IPS-NIHi11 (cell line): Measurements from ENCODE around the gene PDGFB.

Experiments used
- DNase-seq: peaks from one replicate; pipeline ENCODE4 v3.0.0; 2012; ENCODE audit warnings: mixed read lengths, low spot score

The PDGFB gene

GRCh38 chr22:39207141-39208012 lies 37.4 kb downstream of the PDGFB start:
- no peak for DNase-seq

GRCh38 chr22:39206491-39206890 lies 38.3 kb downstream of the PDGFB start:
- no peak for DNase-seq

GRCh38 chr22:39205344-39206021 lies 39.3 kb downstream of the PDGFB start:
- no peak for DNase-seq

DNA sequence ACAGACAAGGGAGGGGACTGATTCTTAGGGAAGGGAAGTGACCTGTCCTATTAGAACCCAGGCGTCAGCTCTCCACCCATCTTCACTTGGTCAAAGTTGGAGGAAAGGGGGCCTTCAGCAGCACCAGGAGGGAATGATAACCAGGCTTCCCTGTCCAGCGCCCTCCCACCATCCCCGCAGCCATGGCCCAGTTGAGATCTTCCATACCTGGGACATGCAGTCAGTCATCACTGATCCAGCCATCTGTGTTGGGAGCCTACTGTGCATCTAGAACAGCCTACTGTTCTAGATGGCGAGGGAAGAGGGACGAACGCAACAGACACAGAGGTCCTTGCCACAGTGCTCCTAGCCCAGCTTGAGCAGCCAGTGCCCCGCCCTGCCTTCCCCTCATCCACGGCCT lies 40.6 kb downstream of the PDGFB start:
- no peak for DNase-seq

DNA sequence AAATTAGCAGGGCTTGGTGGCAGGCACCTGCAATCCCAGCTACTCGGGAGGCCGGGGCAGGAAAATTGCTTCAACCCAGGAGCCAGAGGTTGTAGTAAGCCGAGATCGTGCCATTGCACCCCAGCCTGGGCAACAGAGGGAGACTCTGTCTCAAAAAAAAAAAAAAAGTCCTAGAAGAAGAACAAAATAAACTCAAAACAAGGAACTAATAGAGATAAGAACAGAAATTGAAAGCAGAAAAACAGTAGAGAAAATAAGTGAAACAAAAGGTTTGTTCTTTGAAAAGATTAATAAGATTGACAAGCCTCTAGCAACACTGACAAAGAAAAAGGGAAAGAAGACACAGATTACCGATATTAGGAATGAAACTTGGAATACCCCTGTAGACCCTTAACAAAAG lies 47.2 kb downstream of the PDGFB start:
- no peak for DNase-seq

DNA sequence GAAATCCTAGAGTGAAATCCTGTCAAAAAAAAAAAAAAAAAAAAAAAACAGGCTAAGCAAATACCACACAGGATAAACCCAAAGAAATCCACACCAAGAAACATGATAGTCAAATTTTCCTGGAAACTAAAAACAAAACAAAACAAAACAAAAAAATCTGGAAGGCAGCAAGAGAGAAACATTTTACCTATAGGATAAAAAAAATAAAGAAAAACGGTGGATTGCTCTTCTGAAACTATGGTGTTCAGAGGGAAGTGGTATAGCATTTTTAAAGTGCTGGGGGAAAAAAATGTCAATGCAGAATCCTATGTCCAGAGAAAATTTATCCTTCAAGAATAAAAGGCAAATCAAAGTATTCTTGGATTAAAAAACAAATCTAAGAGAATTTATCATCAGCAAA lies 50.7 kb downstream of the PDGFB start:
- no peak for DNase-seq

- no peak for DNase-seq
These were observed 56.0 kb downstream of the PDGFB start for GRCh38 chr22:39188809-39189208.

- peak; percentile 26 for DNase-seq
These were observed 59.2 kb downstream of the PDGFB start for GRCh38 chr22:39185601-39186012.

- DNase-seq: no peak
These were observed 59.9 kb downstream of the PDGFB start for GRCh38 chr22:39184586-39185577.

DNA sequence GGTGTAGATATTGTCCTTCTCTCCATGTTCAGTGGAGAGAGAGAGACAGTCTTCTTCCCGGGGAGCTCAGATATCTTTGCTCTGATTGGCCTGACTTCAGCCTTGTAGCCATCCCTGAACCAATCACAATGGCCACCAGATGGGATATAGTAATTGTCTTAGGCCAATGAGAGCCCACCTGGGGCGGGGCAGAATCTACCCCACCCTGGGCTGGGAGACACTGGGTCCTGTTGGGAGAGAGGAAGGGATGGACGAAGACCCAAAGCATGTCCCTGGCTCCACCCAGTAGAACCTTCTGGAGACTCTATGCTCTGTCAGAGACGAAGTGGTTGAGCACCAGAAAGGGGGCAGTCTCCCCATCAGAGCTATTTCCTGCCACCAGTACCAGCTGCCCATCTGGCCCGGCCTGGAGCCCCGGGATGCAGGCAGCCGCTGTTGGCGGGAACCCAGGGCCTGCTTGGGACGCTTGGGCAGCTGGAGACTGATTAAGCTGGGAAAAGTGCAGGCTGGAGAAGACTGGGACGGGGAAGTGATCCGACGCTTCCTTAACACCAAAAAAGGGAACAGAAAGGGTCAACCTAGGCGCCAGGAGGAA lies 60.7 kb downstream of the PDGFB start:
- peak; percentile 71 for DNase-seq

DNA sequence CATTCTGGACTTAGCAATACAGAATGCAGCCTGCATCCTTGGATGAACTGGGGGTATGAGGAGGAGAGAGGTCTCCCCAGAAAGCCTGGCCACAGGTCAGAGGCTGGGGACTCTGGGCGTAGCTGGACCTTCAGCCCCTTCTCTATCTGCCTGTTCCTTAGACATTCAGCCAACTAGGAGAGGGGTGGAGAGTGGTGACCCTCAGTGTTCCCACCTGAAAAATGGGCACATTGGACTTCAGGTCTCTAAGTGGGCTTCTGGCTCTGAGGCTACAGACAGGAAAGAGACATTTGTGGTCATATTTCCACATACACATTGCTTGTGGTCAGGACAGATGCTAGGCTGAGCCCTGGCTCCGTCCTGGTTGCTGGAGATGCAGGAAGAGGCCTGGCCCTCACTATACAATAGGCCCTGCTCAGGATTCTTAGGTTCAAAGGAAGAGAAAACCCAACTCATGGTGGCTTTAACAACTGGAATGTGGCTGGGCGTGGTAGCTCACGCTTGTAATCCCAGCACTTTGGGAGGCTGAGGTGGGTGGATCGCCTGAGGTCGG lies 62.2 kb downstream of the PDGFB start:
- DNase-seq: no peak

- no peak for DNase-seq
These were observed 63.0 kb downstream of the PDGFB start for GRCh38 chr22:39181778-39182177.

GRCh38 chr22:39181356-39181755 lies 63.4 kb downstream of the PDGFB start:
- no peak for DNase-seq

DNA sequence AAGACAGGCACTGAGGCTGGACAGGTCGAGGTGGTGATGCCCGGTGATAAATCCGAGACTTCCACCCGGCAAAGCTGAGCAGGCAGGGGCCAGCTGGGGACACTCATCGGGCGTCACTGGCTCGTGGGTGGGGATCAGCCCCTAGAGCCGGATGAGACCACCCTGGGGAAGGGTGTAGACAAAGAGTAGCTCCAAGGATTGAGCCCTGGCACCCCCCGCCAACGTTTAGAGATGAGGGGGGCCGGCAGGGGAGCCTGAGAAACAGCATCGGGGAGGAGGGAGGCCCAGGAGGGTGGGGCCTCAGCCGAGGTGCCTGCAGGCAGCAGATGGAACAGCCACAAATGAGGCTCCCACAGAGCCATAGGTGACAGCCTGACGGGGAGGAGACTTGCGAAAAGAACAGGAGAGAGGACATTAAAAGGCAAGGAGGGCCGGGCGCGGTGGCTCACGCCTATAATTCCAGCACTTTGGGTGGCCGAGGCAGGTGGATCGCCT lies 64.9 kb downstream of the PDGFB start:
- DNase-seq: no peak

- peak; percentile 42 for DNase-seq
These were observed 65.4 kb downstream of the PDGFB start for GRCh38 chr22:39179401-39179827.

GRCh38 chr22:39178206-39179111 lies 66.3 kb downstream of the PDGFB start:
- DNase-seq: no peak

DNA sequence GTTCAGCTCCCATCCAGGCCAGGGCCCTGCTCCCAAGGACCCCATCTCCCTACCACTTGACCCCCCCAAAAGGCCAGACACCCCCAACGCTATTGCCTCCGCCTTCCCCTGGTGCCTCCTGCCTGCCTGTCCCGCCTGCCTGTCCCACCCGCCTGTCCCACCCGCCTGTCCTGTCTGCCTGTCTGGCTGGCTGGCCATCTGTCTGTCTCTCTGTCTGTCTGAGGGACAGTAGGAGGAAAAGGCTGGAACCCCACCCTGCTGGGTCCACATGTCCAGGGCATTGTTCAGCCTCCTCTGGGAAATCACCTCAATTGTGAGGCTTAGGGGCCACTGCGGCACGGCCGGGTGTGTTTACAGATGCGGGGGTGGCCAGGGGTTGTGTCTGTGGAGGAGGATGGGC lies 67.0 kb downstream of the PDGFB start:
- no peak for DNase-seq

DNA sequence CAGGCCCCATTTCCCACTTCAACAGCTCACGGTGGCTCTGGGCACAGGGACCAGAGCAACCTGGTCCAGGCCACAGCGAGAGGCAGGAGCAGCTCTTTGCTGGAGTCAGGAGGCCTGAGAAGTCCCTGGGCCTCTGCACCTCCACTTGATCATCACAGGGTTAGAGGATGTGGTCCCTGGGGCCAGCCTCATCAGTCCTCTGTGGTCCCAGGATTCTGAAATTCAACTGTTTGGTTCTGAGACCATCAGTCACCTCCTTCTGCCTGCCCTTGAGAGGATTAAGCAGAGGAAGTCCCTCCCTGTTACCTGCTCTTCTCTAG lies 67.4 kb downstream of the PDGFB start:
- DNase-seq: no peak

- no peak for DNase-seq
These were observed 67.9 kb downstream of the PDGFB start for GRCh38 chr22:39176714-39177455.
